Naive thymus-derived CD4-positive, alpha-beta T cell (primary cell): Measurements from ENCODE around the gene CCDC142. TPM values are rescaled to one million over a fixed set of nuclear protein-coding genes. Genes with fewer than 3 reads are reported as not detected.
A peak's percentile ranks its signal among the peaks of the same experiment; 100 is the strongest.

ENCODE experiments used
- ATAC-seq: fragments of 150-1000 bp; cut with Tn5 transposase; 2 replicates; pipeline ENCODE4 v1.10.0; 2021; ENCODE audit warnings: mild to moderate bottlenecking, moderate library complexity
- CTCF ChIA-PET: fragments of 350-600 bp; sonication (Branson Sonifier 250); formaldehyde crosslinking; loops from one replicate; lab custom pipeline; 2021; ENCODE audit warnings: antibody characterized with exemption; lab: Charles Lee
- POLR2A ChIA-PET: fragments of 350-600 bp; sonication (Branson Sonifier 250); formaldehyde crosslinking; loops from one replicate; lab custom pipeline; 2021; ENCODE audit warnings: antibody characterized with exemption, inconsistent platforms; lab: Charles Lee
- DNase-seq, 9 donors: peaks; one replicate each; pipeline versions ENCODE4 v3.0.0 to v3.0.0-alpha.2; 2020 to 2022; ENCODE audit warnings: mixed read lengths in 1 of 9
- H3K27ac ChIP-seq: one replicate; pipeline ENCODE4 v1.7.0; 2013; ENCODE audit warnings: mild to moderate bottlenecking, low read depth, low read length, moderate library complexity
- H3K27me3 ChIP-seq, 2 donors: one replicate each; pipeline ENCODE4 v1.7.0; 2013; ENCODE audit warnings: low read length in 2 of 2, mild to moderate bottlenecking in 2 of 2, moderate library complexity in 2 of 2; ENCODE audit not compliant: control insufficient read depth in 2 of 2, insufficient read depth in 2 of 2
- H3K36me3 ChIP-seq, 3 experiments: 1 replicate in 2 of 3; 2 replicates in 1 of 3; pipeline ENCODE4 v1.7.0; 2013; ENCODE audit warnings: low read length in 3 of 3, mild to moderate bottlenecking in 3 of 3, moderate library complexity in 1 of 3; ENCODE audit not compliant: insufficient read depth in 3 of 3, control insufficient read depth in 2 of 3
- H3K4me1 ChIP-seq, 2 donors: one replicate each; pipeline ENCODE4 v1.7.0; 2013; ENCODE audit warnings: low read length in 2 of 2, mild to moderate bottlenecking in 2 of 2, moderate library complexity in 1 of 2; ENCODE audit not compliant: control insufficient read depth in 2 of 2, insufficient read depth in 2 of 2
- H3K4me3 ChIP-seq: 2 replicates; pipeline ENCODE4 v1.7.0; 2013; ENCODE audit warnings: mild to moderate bottlenecking, low read length
- H3K9me3 ChIP-seq, 3 experiments: 1 replicate in 2 of 3; 2 replicates in 1 of 3; pipeline ENCODE4 v1.7.0; 2013; ENCODE audit warnings: low read length in 3 of 3; ENCODE audit not compliant: control insufficient read depth in 2 of 3
- H3K27ac Mint-ChIP-seq, 9 donors: one replicate each; pipeline ENCODE4 v1.8.0; 2020 to 2022; ENCODE audit warnings: mixed read lengths in 9 of 9, mild to moderate bottlenecking in 8 of 9, moderate library complexity in 5 of 9, inconsistent platforms in 2 of 9
- H3K27me3 Mint-ChIP-seq, 5 donors: one replicate each; pipeline ENCODE4 v1.8.0; 2021 to 2022; ENCODE audit warnings: mixed read lengths in 5 of 5, mild to moderate bottlenecking in 1 of 5
- H3K36me3 Mint-ChIP-seq, 5 donors: one replicate each; pipeline ENCODE4 v1.8.0; 2020 to 2022; ENCODE audit warnings: mixed read lengths in 5 of 5, mild to moderate bottlenecking in 3 of 5, inconsistent platforms in 1 of 5
- H3K4me1 Mint-ChIP-seq, 7 donors: one replicate each; pipeline ENCODE4 v1.8.0; 2020 to 2022; ENCODE audit warnings: mixed read lengths in 7 of 7, mild to moderate bottlenecking in 3 of 7, inconsistent platforms in 1 of 7
- H3K4me3 Mint-ChIP-seq, 10 donors: one replicate each; pipeline ENCODE4 v1.8.0; 2020 to 2022; ENCODE audit warnings: mild to moderate bottlenecking in 10 of 10, mixed read lengths in 10 of 10, moderate library complexity in 6 of 10, inconsistent platforms in 2 of 10
- H3K9me3 Mint-ChIP-seq, 11 donors: one replicate each; pipeline ENCODE4 v1.8.0; 2020 to 2022; ENCODE audit warnings: mixed read lengths in 11 of 11, mild to moderate bottlenecking in 4 of 11, inconsistent platforms in 1 of 11, moderate library complexity in 1 of 11
- intact Hi-C, 2 donors: fragments of 100-400 bp; cut with micrococcal nuclease; formaldehyde crosslinking; loops; one replicate each; pipeline ENCODE4 v1.15.1; 2023
- polyA plus RNA-seq, 2 donors: library from polyadenylated mRNA; unstranded; fragments of 300-500 nt; fragmentation: Illumina TruSeq; gene quantifications; one replicate each; pipeline ENCODE4 v1.2.3, GENCODE V29; 2021
- total RNA-seq, 6 experiments: library from RNA in 5 of 6; stranded (reverse) in 5 of 6; gene quantifications; 1 replicate in 5 of 6; 2 replicates in 1 of 6; pipeline ENCODE4 v1.2.3 and lab custom pipeline; 2021 to 2026

CCDC142 gene
- total and polyA plus RNA-seq, 7 experiments from 2014 or later = 13.1 to 75.2 (median 27.4) TPM

- H3K4me1 ChIP-seq = peaks cover 14 to 32% of the 10 kb centered on the region in 2 donors
- no peak for ATAC-seq
- Mint-ChIP-seq H3K27me3 (peaks cover 40 to 74% (median 54%) of the 10 kb centered on the region in 5 donors), H3K9me3 (peaks cover 0 to 6% (median 0%) of the 10 kb centered on the region in 11 donors), H3K36me3 (peaks cover 0 to 11% (median 0%) of the 10 kb centered on the region in 5 donors), H3K4me1 (peaks cover 17 to 44% (median 30%) of the 10 kb centered on the region in 7 donors), H3K27ac (peak overlapping the region in 3 of 9 donors; percentile 14 to 58 (median 27)), H3K4me3 (peak overlapping the region in 6 of 10 donors; percentile 20 to 55 (median 40))
- no peak for DNase-seq
- ChIA-PET CTCF (interaction anchor here (1.1 kb wide), 1 partner anchor 30 kb away, joined by 3 read pairs; the partner anchor contains the start of genes CCDC142 and TTC31), POLR2A (interaction anchor here (1.3 to 2.0 kb wide), 3 partner anchors 10 to 55 kb away, joined by 3 to 6 read pairs (median 5); partner anchors contain the start of genes AUP1, HTRA2 and WBP1)
- H3K27ac ChIP-seq = no peak overlapping the region
- intact Hi-C loops = no loop called here
- no peaks in the 10 kb centered on the region for H3K9me3 ChIP-seq
- no peak overlapping the region for H3K4me3 ChIP-seq
- H3K36me3 ChIP-seq = no peaks in the 10 kb centered on the region
- H3K27me3 ChIP-seq = peaks cover 12 to 33% of the 10 kb centered on the region in 2 donors
These were observed 30.2 kb upstream of the CCDC142 start for GRCh38 chr2:74512744-74513604.

- ATAC-seq = no peak
- Mint-ChIP-seq H3K27me3 (peaks cover 28 to 61% (median 46%) of the 10 kb centered on the region in 5 donors), H3K27ac (peak overlapping the region in 1 of 9 donors; percentile 30), H3K4me3 (peak overlapping the region in 1 of 10 donors; percentile 5), H3K9me3 (peaks cover 0 to 6% (median 0%) of the 10 kb centered on the region in 11 donors), H3K36me3 (peaks cover 4 to 12% (median 9%) of the 10 kb centered on the region in 5 donors), H3K4me1 (peaks cover 25 to 47% (median 36%) of the 10 kb centered on the region in 7 donors)
- POLR2A ChIA-PET = interaction anchor here (4.6 to 5.0 kb wide), 2 partner anchors 18 to 29 kb away, joined by 22 to 33 read pairs; partner anchors contain the start of genes AUP1, CCDC142, HTRA2 and TTC31
- no peak overlapping the region for H3K27ac ChIP-seq
- no peak for DNase-seq
- H3K4me3 ChIP-seq = no peak overlapping the region
- CTCF ChIA-PET = interaction anchor here (1.5 kb wide), 1 partner anchor 19 kb away, joined by 6 read pairs; the partner anchor contains the start of genes AUP1 and HTRA2
- intact Hi-C loops = no loop called here
- H3K9me3 ChIP-seq = no peaks in the 10 kb centered on the region
- peaks cover 6 to 27% of the 10 kb centered on the region in 2 donors for H3K27me3 ChIP-seq
- H3K4me1 ChIP-seq = peaks cover 21 to 33% of the 10 kb centered on the region in 2 donors
- peaks cover 0 to 4% (median 0%) of the 10 kb centered on the region in 3 experiments for H3K36me3 ChIP-seq
These were observed 28.5 kb upstream of the CCDC142 start for GRCh38 chr2:74511104-74511989.

- peaks cover 0 to 6% (median 0%) of the 10 kb centered on the region in 11 donors for H3K9me3 Mint-ChIP-seq
- ChIA-PET CTCF (interaction anchor here (1.5 kb wide), 1 partner anchor 20 kb away, joined by 6 read pairs; the partner anchor contains the start of genes AUP1 and HTRA2), POLR2A (interaction anchor here (1.7 to 5.0 kb wide), 4 partner anchors 12 to 52 kb away, joined by 7 to 33 read pairs (median 22); partner anchors contain the start of genes AUP1, CCDC142, HTRA2 and TTC31)
- Histone ChIP-seq H3K9me3 (no peaks in the 10 kb centered on the region), H3K36me3 (peaks cover 0 to 11% (median 4%) of the 10 kb centered on the region in 3 experiments), H3K27ac (no peak overlapping the region), H3K27me3 (peaks cover 5 to 23% of the 10 kb centered on the region in 2 donors), H3K4me3 (no peak overlapping the region), H3K4me1 (peaks cover 17 to 34% of the 10 kb centered on the region in 2 donors)
- H3K36me3 Mint-ChIP-seq = peaks cover 4 to 19% (median 15%) of the 10 kb centered on the region in 5 donors
- no peak for ATAC-seq
- peaks cover 29 to 53% (median 42%) of the 10 kb centered on the region in 5 donors for H3K27me3 Mint-ChIP-seq
- H3K4me1 Mint-ChIP-seq = peaks cover 23 to 49% (median 37%) of the 10 kb centered on the region in 7 donors
- intact Hi-C loops = no loop called here
- no peak overlapping the region for H3K27ac Mint-ChIP-seq
- no peak for DNase-seq
- H3K4me3 Mint-ChIP-seq = no peak overlapping the region
These were observed 27.5 kb upstream of the CCDC142 start for GRCh38 chr2:74510272-74510671.

- H3K9me3 Mint-ChIP-seq = peaks cover 0 to 6% (median 0%) of the 10 kb centered on the region in 11 donors
- ChIA-PET CTCF (interaction anchor here (0.5 to 1.5 kb wide), 3 partner anchors 24 to 29 kb away, joined by 3 to 4 read pairs (median 4); partner anchors contain the start of genes CCDC142 and TTC31), POLR2A (interaction anchor here (0.9 to 5.0 kb wide), 12 partner anchors 9 to 50 kb away, joined by 3 to 33 read pairs (median 5); partner anchors contain the start of genes AUP1, CCDC142, HTRA2 and LBX2)
- no peaks in the 10 kb centered on the region for H3K9me3 ChIP-seq
- H3K27me3 ChIP-seq = peaks cover 0 to 15% of the 10 kb centered on the region in 2 donors
- H3K4me3 ChIP-seq = peak overlapping the region; percentile 96
- H3K4me1 Mint-ChIP-seq = peaks cover 34 to 62% (median 51%) of the 10 kb centered on the region in 7 donors
- peaks cover 16 to 22% of the 10 kb centered on the region in 2 donors for H3K4me1 ChIP-seq
- DNase-seq (peak in 1 of 9 donors; percentile 29), ATAC-seq (no peak)
- H3K36me3 Mint-ChIP-seq = peaks cover 16 to 33% (median 25%) of the 10 kb centered on the region in 5 donors
- H3K27me3 Mint-ChIP-seq = peaks cover 47 to 58% (median 50%) of the 10 kb centered on the region in 5 donors
- H3K36me3 ChIP-seq = peaks cover 0 to 20% (median 5%) of the 10 kb centered on the region in 3 experiments
- H3K4me3 Mint-ChIP-seq = peak overlapping the region; percentile 95 to 100 (median 99)
- intact Hi-C loops = loop anchor here (1.0 to 10.0 kb wide), 13 partner anchors 8 to 450 kb away; partner anchors contain the start of genes AUP1 (in 2 of the 2), DOK1 (in 2 of the 2), HTRA2 (in 2 of the 2) and TTC31 (in 2 of the 2)
- H3K27ac ChIP-seq = peak overlapping the region; percentile 94
- H3K27ac Mint-ChIP-seq = peak overlapping the region; percentile 97 to 100 (median 100)
These were observed 25.2 kb upstream of the CCDC142 start for GRCh38 chr2:74507926-74508520.
